Renal cortex interstitium (tissue), 11 donors: ENCODE results near the gene ENGASE. TPM values are rescaled to one million over a fixed set of nuclear protein-coding genes. Genes with fewer than 3 reads are reported as not detected.
"Not testable (repeated sequence)": the region's sequence is repeated elsewhere in the genome, so short reads cannot be mapped to it uniquely, and the experiment has no call there.

Source experiments
- DNase-seq, 11 donors: peaks; one replicate each; pipeline ENCODE4 v3.0.0-alpha.2; 2013; ENCODE audit warnings: low read depth in 9 of 11, low spot score in 4 of 11; ENCODE audit errors: extremely low read depth in 1 of 11
- polyA plus RNA-seq, 3 donors: library from polyadenylated mRNA; unstranded; fragments of 120-200 nt; gene quantifications; one replicate each; pipeline ENCODE4 v1.2.1, GENCODE V29; 2013; ENCODE audit not compliant: insufficient read length in 3 of 3

The ENGASE gene
- polyA plus RNA-seq, 3 donors = 14.6 to 29.0 (median 22.4) TPM

GRCh38 chr17:79072544-79072943 lies 2.1 kb upstream of the ENGASE start:
- no peak for DNase-seq

- DNase-seq = no peak
These were observed 1.5 kb upstream of the ENGASE start for GRCh38 chr17:79073016-79073705.

DNA sequence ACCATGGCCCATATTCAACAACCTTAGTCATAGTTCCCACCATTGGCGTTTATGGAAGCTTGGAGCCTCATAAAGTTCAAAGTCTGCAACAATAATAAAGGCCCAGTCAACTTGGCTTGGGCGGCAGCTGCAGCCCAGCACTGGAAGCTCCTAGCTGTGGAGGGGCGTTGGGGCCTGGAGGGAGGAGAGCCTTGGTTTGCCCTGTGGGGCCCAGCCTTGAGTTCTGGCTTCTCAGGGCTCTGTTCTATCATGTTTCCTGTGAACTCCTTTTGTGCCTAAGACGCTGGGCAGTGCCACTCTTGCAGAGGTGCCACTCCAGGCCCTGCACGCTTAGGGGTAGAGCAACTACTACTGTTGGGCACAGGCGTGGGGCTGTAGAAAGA lies 927 bp upstream of the ENGASE start:
- no peak for DNase-seq

DNA sequence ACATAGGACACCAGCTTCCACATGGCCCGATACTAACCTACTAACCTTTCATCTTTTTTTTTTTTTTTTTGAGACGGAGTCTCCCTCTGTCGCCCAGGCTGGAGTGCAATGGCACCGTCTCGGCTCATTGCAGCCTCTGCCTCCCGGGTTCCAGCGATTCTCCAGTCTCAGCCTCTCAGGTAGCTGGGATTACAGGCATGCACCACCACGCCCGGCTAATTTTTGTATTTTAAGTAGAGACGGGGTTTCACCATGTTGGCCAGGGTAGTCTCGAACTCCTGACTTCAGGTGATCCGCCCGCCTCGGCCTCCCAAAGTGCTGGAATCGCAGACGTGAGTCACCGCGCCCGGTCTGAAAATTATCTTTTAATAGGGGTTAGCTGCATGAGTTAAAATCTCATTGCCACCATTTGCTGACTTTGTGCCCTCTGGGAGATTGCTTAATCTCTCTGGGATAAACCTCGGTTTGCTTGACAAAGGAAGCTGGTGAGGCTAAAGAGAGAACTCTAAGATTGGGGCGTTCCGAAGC lies 439 bp upstream of the ENGASE start:
- DNase-seq = not testable (repeated sequence)

DNA sequence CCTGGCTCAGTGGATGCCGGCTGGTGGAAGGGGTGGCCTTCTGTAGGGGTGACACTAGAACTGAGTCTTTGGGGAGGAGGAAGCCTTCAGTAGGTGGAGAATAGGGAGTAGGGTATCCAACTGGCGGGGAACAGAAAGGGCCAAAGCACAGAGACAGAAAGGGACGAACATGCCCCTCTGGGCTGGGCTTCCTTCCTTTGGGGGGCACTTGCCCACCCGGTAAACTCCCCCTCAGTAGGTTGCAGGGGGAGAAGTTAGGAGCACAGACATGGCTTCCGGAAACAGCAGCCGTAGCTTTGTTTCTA lies 774 bp downstream of the ENGASE start:
- no peak for DNase-seq

DNA sequence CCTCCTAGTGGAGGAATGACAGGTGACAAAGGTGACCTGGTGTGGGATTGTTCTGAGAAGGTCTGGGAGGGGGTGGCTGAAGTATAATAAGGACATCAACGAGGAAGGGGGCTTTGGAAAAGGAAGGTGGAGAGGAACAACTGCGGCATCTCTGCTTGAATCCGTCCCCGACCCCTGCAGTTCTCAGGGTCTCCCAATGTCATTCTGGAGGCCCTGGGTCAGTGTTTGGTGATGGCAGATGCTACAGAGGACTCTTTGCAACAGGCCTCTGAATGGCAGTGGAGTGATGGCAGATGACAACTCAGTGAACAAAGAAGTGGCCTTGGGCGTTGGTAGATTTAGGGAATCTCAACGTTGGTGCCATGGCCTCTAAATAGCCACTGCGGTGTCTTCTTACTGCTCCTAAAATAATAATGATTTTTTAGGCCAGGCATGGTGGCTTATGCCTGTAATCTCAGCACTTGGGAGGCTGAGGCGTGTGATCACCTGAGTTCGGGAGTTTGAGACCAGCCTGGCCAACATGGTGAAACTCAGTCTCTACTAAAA lies 1.3 kb downstream of the ENGASE start:
- no peak for DNase-seq

DNA sequence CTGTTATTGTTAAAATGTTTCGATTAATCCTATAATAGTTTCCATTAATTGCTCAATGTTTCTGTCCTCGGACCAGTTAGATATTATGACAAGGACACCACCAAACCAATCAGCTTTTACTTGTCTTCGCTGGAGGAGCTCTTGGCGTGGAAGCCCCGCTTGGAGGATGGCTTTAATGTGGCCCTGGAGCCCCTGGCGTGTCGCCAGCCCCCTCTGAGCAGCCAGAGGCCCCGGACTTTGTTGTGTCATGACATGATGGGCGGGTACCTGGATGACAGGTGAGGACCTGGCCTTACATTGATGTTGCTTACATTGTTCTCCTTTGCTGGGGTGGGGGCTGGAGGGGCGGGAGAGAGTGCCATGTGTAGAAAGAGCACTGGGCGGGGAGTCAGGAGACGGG lies 3.0 kb downstream of the ENGASE start:
- no peak for DNase-seq

- DNase-seq = no peak
These were observed 4.0 kb downstream of the ENGASE start for GRCh38 chr17:79078476-79079190.

DNA sequence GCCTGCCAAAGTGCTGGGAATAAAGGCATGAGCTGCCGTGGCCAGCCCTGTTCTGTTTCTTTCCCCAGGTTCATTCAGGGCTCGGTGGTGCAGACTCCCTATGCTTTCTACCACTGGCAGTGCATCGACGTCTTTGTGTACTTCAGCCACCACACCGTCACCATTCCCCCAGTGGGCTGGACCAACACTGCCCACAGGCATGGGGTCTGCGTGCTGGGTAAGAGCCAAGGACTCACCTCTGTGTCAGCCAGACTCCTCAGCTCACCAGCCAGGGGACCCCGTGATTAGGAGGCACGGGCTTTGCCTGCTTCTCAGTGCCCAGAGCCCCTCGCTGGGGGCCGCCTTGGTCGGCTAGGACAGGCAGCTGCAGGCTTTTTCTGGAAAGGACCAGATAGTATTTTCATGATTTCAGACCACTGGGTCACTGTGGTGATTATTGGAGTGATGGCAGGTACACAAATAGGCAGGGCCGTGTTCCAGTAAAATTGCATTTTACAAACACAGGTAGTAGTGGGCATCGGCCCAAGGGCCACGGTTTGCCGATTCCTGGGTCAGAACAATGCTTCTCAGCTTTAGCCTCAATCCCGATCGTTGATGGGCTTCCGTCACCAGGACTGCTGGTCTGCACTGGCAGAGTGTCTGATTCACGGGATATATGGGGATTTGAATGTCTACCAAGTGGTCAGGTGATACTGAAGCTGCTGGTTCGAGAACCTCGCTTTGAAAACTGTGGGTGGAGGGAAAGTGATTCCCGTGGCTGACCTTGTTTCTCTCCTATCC lies 5.0 kb downstream of the ENGASE start:
- DNase-seq = no peak

DNA sequence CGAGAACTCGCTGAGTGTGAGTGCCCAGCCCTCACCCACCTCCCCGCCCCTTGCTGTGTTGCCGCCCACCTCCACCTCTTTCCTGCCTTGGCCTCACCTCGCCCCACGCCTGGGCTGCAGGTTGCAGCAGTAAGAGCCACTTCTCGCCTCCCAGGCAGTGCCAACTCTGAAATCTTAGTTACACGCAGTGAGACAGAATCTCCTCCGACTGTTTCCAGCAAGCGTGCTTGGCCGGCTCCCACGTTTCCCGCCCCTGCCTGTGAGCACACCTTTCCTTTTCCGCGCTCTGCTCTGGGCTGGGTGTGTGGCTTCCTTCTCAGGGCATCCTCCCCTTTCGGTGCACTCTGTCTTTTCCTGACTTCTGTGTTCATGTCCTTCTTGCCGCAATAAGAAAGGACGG lies 5.7 kb downstream of the ENGASE start:
- no peak for DNase-seq

- DNase-seq = no peak
These were observed 6.2 kb downstream of the ENGASE start for GRCh38 chr17:79080761-79081290.

DNA sequence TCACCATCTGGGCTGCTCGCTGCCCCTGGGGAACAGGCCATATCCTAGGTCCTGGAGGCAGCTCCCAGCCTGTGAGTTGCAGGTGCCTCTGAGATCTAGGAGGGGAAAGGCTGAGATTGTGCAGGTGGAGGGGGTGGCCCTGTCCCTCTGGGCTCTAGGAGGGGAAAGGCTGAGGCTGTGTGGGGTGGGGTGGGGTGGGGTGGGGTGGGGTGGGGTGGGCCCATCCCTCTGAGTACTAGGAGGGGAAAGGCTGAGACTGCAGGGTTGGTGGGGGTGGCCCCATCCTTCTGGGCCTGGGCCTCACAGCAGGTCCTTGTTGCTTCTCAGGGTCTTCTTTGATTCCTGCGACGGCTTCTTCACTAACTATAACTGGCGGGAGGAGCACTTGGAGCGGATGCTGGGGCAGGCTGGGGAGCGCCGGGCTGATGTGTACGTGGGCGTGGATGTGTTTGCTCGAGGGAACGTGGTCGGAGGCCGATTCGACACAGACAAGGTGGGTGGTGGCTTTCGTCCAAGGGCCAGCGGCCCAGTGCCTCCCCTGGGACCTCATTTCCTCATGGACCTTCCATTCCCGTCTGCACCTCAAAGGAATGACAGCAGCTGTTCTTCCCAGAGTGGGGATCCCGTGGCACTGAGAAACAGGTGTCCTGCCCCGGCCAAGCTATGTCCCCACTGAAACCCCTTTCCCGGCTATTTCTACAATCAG lies 7.1 kb downstream of the ENGASE start:
- no peak for DNase-seq

DNA sequence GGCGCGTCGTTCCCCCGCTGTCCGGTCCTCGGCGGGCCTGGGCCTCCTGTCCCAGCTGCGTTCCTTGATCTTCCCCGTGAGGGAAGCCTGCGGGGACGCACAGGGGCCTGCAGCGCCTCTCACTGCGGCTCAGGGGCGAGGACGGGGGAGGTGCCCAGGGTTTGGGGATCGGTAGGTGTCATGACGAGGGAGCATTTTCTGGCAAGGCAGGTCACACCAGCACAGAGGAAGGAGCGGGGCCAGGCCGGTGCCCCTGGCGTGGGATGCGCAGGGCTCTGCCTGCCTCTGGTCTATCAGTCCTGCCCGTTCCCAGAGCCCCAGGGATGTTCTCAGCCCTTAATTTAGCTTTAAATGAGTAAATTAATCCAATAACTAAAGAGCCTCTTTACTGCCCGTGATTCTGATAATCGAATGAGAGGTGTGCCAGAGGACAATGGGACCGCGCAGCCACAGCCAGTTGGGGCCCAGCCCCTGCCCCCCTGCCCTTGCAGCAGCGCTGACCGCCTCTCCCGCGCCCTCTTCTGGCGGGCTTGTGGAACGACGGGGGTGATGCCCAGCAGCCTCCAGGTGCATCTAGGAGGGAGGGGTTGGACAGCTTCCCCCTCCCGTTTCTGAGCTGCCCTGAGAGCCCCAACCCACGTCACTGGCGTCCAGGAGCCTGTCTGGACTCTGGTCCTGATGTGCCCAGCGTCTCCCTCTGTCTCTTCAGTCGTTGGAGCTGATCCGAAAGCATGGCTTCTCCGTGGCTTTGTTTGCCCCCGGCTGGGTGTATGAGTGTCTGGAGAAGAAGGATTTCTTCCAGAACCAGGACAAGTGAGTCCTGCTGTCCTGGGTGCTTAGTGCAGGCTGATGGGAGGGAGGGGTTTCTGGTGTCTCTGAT lies 7.9 kb downstream of the ENGASE start:
- no peak for DNase-seq

- DNase-seq = no peak
These were observed 8.8 kb downstream of the ENGASE start for GRCh38 chr17:79083191-79083971.

DNA sequence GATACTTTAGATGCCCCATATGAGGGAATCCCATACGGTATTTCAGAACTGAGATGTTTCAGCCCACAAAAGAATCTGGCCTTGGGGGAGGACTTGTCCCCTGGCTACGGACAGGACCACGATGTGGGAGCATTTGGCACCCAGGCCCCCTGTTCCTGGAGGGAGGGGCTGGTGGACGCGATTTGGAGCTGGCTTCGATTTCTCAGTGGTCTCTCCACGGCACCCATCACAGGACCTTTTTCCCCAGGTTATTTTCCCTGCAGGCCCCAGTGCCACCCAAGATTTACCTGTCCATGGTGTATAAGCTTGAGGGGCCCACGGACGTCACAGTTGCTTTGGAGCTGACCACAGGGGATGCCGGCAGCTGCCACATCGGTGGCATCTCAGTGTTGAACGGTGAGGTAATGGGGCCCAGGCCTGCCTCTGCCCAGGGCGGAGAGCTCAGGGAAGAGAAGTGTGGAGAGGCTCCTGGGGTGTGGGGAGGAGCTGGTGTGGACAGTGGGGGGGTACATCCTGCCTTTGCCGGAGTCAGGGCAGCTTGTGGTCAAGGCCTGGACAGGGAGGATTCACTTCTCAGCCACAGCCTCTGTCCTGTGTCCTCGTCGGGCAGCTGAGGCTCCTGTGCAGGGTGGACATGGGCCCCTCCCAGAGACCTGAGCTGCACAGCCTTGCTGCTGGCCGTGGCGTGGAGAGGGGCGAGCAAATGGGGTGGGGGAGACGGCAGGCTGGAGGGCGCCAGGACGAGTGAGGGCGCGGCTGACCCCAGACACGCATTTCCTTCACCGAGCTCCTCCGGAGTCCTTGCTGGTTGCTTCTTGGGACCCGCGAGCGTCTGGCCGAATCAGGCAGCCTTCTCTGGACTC lies 9.9 kb downstream of the ENGASE start:
- no peak for DNase-seq

DNA sequence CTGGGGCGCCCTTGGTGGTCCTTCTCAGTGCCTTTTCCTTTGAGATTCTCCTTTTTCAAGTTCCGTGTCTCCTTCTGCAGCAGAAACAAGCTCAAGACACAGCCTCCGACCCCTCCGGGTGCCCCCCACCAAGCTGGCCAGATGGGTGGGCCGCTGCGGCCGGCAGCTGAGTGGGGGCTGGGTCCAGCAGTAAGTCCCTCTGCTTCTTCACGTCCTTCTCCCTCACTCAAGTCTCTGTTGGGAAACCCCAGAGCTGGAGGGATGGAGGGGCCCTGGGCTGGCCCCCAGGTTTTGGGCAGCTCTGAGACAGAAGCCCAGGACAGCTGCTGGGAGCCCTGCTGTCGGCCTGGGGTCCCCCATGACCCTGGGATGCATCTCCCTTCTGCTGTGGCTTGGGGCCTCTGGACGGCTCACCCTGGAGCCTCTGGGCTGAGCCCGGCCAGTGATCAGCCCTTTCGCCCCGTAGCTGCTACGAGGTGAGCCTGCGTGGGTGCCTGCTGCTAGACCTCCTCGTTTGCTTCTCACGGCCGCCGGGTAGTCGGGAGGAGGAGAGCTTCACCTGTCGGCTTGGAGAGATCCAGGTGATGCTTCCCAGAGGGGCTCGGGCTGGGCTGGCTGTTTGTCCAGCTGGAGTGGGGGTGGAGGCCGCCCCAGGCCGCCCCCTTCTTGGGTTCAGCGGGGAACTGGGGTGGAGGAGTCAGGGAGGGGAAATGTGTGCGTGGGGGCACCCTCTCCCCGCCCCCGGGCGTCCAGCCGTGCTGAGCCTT lies 10.7 kb downstream of the ENGASE start:
- DNase-seq = no peak
